ENCODE measurements around the gene HRNR.

DNA sequence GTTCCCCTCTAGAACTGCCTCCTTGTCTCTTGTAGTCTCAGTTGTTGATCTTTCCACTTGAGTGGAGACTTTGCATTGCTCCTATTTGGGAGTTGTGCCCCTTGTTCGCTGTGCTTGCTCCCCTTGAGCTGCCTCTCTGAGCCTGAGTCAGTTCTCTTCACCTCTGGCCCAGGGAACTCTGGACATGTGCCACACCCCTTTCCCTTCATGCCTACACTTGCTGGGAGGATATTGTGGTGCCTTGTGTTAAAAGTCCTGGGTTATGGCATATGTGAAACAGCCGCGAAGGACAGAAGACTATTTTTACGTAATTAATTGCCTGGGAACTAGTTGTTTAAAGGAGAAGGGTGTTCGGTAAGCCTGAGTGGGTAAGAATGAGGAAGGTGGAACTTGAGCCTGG is 32.7 kb downstream of the HRNR start:
- TF ChIP-seq EZH2 (IDR thresholded peaks at IDR 0.05) (no peak), EZH2phosphoT487 (IDR thresholded peaks at IDR 0.05) (no peak)
- TF ChIP-seq, protein P1, sequence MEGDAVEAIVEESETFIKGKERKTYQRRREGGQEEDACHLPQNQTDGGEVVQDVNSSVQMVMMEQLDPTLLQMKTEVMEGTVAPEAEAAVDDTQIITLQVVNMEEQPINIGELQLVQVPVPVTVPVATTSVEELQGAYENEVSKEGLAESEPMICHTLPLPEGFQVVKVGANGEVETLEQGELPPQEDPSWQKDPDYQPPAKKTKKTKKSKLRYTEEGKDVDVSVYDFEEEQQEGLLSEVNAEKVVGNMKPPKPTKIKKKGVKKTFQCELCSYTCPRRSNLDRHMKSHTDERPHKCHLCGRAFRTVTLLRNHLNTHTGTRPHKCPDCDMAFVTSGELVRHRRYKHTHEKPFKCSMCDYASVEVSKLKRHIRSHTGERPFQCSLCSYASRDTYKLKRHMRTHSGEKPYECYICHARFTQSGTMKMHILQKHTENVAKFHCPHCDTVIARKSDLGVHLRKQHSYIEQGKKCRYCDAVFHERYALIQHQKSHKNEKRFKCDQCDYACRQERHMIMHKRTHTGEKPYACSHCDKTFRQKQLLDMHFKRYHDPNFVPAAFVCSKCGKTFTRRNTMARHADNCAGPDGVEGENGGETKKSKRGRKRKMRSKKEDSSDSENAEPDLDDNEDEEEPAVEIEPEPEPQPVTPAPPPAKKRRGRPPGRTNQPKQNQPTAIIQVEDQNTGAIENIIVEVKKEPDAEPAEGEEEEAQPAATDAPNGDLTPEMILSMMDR (IDR thresholded peaks at IDR 0.05): no peak
